ENCODE measurements around the gene TIAM2. TPM values are rescaled to one million over a fixed set of nuclear protein-coding genes. Genes with fewer than 3 reads are reported as not detected.
A peak's percentile ranks its signal among the peaks of the same experiment; 100 is the strongest.

The TIAM2 gene
- total and polyA plus RNA-seq, 9 of the 15 experiments (the other 6 are each of a cell fraction or from before 2014, with no cell fraction given), result 0.73 to 6.5 (median 4.3) TPM

- TF ChIP-seq CEBPG (CRISPR knock-in tag; IDR thresholded peaks at IDR 0.05) (no peak), CEBPG (tag; conservative IDR thresholded peaks at IDR 0.05 in 1 of 2, IDR thresholded peaks at IDR 0.05 in 1 of 2) (peak; percentile 39; a peak in 2 of 4 replicates), CTBP1 (IDR thresholded peaks at IDR 0.05; ENCODE audit: borderline replicate concordance) (no peak), JUND (IDR thresholded peaks at IDR 0.05; ENCODE audit: borderline replicate concordance, low read depth, low read length) (peak; percentile 38; the same call in 1 of the 2 replicates), JUND (tag; IDR thresholded peaks at IDR 0.05; ENCODE audit: borderline replicate concordance, low read depth, low read length) (no peak), FOSL1 (tag; conservative IDR thresholded peaks at IDR 0.05) (peak; percentile 94), KLF13 (tag; IDR thresholded peaks at IDR 0.05; ENCODE audit: borderline replicate concordance, low read depth) (no peak), MED1 (CRISPR knock-in tag; IDR thresholded peaks at IDR 0.05; ENCODE audit: borderline replicate concordance) (no peak), ZNF696 (CRISPR knock-in tag; conservative IDR thresholded peaks at IDR 0.05) (no peak), ZNF347 (CRISPR knock-in tag; IDR thresholded peaks at IDR 0.05; ENCODE audit: low read depth) (no peak), ARNT (IDR thresholded peaks at IDR 0.05) (no peak)
- TF ChIP-seq, protein P1, sequence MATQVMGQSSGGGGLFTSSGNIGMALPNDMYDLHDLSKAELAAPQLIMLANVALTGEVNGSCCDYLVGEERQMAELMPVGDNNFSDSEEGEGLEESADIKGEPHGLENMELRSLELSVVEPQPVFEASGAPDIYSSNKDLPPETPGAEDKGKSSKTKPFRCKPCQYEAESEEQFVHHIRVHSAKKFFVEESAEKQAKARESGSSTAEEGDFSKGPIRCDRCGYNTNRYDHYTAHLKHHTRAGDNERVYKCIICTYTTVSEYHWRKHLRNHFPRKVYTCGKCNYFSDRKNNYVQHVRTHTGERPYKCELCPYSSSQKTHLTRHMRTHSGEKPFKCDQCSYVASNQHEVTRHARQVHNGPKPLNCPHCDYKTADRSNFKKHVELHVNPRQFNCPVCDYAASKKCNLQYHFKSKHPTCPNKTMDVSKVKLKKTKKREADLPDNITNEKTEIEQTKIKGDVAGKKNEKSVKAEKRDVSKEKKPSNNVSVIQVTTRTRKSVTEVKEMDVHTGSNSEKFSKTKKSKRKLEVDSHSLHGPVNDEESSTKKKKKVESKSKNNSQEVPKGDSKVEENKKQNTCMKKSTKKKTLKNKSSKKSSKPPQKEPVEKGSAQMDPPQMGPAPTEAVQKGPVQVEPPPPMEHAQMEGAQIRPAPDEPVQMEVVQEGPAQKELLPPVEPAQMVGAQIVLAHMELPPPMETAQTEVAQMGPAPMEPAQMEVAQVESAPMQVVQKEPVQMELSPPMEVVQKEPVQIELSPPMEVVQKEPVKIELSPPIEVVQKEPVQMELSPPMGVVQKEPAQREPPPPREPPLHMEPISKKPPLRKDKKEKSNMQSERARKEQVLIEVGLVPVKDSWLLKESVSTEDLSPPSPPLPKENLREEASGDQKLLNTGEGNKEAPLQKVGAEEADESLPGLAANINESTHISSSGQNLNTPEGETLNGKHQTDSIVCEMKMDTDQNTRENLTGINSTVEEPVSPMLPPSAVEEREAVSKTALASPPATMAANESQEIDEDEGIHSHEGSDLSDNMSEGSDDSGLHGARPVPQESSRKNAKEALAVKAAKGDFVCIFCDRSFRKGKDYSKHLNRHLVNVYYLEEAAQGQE (IDR thresholded peaks at IDR 0.05; ENCODE audit: borderline replicate concordance), result no peak
- TF ChIP-seq, protein P1 (CRISPR knock-in tag; IDR thresholded peaks at IDR 0.05; ENCODE audit: low read depth), result no peak
- TF ChIP-seq, protein P2, sequence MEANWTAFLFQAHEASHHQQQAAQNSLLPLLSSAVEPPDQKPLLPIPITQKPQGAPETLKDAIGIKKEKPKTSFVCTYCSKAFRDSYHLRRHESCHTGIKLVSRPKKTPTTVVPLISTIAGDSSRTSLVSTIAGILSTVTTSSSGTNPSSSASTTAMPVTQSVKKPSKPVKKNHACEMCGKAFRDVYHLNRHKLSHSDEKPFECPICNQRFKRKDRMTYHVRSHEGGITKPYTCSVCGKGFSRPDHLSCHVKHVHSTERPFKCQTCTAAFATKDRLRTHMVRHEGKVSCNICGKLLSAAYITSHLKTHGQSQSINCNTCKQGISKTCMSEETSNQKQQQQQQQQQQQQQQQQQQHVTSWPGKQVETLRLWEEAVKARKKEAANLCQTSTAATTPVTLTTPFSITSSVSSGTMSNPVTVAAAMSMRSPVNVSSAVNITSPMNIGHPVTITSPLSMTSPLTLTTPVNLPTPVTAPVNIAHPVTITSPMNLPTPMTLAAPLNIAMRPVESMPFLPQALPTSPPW (CRISPR knock-in tag; IDR thresholded peaks at IDR 0.05), result peak; percentile 35; the same call in 1 of the 2 replicates
- TF ChIP-seq, protein P3, sequence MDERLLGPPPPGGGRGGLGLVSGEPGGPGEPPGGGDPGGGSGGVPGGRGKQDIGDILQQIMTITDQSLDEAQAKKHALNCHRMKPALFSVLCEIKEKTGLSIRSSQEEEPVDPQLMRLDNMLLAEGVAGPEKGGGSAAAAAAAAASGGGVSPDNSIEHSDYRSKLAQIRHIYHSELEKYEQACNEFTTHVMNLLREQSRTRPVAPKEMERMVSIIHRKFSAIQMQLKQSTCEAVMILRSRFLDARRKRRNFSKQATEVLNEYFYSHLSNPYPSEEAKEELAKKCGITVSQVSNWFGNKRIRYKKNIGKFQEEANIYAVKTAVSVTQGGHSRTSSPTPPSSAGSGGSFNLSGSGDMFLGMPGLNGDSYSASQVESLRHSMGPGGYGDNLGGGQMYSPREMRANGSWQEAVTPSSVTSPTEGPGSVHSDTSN (CRISPR knock-in tag; IDR thresholded peaks at IDR 0.05; ENCODE audit: low read depth), result no peak
- TF ChIP-seq, protein P3 (tag; conservative IDR thresholded peaks at IDR 0.05; ENCODE audit: low read depth), result peak; percentile 63
Observed at GRCh38 chr6:155171109-155171746, 176.1 kb downstream of the TIAM2 start (continued).

Measured in K562 (cell line).